NCI-H2029 treated with DMSO at 0.1 percent for 48 hours (cell line): Measurements from ENCODE around the gene SLC7A6OS.

Experiments used
- DNase-seq: peaks from one replicate; lab custom pipeline; 2025; lab: John Stamatoyannopoulos, UW

The SLC7A6OS gene

GRCh38 chr16:68344252-68344651 is 33.5 kb upstream of the SLC7A6OS start:
- no peak for DNase-seq

- DNase-seq = no peak
Measured at GRCh38 chr16:68343137-68343536, 32.4 kb upstream of the SLC7A6OS start.

- DNase-seq = no peak
Measured at GRCh38 chr16:68342620-68343019, 31.9 kb upstream of the SLC7A6OS start.

GRCh38 chr16:68339214-68339613 is 28.5 kb upstream of the SLC7A6OS start:
- DNase-seq = no peak

GRCh38 chr16:68338326-68339119 is 27.8 kb upstream of the SLC7A6OS start:
- DNase-seq = no peak

GRCh38 chr16:68335175-68335574 is 24.4 kb upstream of the SLC7A6OS start:
- no peak for DNase-seq

GRCh38 chr16:68332411-68333121 is 21.8 kb upstream of the SLC7A6OS start:
- no peak for DNase-seq

GRCh38 chr16:68331879-68332410 is 21.2 kb upstream of the SLC7A6OS start:
- no peak for DNase-seq

GRCh38 chr16:68328860-68329390 is 18.2 kb upstream of the SLC7A6OS start:
- DNase-seq = no peak

- peak; percentile 20 for DNase-seq
Measured at GRCh38 chr16:68328151-68328859, 17.6 kb upstream of the SLC7A6OS start.

- DNase-seq = no peak
Measured at GRCh38 chr16:68324780-68325357, 14.1 kb upstream of the SLC7A6OS start.

- no peak for DNase-seq
Measured at GRCh38 chr16:68324336-68324735, 13.6 kb upstream of the SLC7A6OS start.

- DNase-seq = no peak
Measured at GRCh38 chr16:68319185-68319908, 8.6 kb upstream of the SLC7A6OS start.

- no peak for DNase-seq
Measured at GRCh38 chr16:68313116-68313515, 2.4 kb upstream of the SLC7A6OS start.

GRCh38 chr16:68310437-68310773 is 341 bp downstream of the SLC7A6OS start:
- no peak for DNase-seq

- no peak for DNase-seq
Measured at GRCh38 chr16:68309799-68310198, 947 bp downstream of the SLC7A6OS start.

GRCh38 chr16:68306633-68307032 is 4.1 kb downstream of the SLC7A6OS start:
- no peak for DNase-seq

GRCh38 chr16:68300734-68301459 is 9.8 kb downstream of the SLC7A6OS start:
- no peak for DNase-seq

GRCh38 chr16:68299571-68300453 is 10.9 kb downstream of the SLC7A6OS start:
- no peak for DNase-seq
